Stimulated activated CD4-positive, alpha-beta T cell treated with anti-CD3 and anti-CD28 coated beads, Interleukin-4, amount 100 ng/mL, for 1 hour (primary cell): Measurements from ENCODE around the gene INHBA.

Experiments used
- DNase-seq: peaks from one replicate; pipeline ENCODE4 v3.0.0-alpha.2; 2020

INHBA gene

GRCh38 chr7:41685684-41686083 lies 17.2 kb downstream of the INHBA start:
- no peak for DNase-seq

DNA sequence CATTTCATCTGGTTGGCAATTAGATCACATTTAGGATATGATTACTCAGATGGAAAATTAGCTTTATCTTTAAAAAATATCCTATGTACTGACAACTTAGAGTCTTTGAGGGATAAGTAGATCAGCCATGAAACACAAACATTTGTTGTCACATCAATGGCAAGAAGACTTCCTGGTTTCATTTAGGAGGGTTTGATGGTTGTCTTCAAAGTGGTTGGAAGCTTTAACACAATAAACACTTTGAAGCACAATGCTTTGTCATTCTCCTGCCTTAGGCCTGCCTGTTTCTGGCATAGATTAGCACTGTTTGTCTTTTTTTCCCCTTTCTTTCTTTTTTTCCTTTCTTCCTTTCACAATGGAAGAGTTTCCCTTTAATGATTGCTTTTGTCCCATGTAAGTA lies 20.5 kb downstream of the INHBA start:
- no peak for DNase-seq

DNA sequence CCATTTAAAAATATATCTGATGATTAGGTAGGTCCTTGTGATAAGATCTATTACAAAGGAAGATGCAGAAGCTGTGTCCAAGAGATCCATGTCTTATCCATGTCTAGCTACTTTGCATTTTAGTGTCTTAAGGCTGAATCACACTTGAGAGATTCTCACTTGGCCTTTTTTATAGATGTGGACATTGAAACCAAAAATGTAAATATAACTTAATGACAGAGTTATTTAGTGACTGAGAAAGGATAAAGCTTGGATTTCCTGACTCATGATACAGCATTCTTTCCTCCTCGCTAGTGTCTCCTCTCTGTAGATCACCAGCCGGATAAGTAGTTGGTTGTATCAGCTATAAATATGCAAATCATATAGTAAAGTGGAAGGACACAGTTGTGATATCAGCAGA lies 23.3 kb downstream of the INHBA start:
- no peak for DNase-seq

DNA sequence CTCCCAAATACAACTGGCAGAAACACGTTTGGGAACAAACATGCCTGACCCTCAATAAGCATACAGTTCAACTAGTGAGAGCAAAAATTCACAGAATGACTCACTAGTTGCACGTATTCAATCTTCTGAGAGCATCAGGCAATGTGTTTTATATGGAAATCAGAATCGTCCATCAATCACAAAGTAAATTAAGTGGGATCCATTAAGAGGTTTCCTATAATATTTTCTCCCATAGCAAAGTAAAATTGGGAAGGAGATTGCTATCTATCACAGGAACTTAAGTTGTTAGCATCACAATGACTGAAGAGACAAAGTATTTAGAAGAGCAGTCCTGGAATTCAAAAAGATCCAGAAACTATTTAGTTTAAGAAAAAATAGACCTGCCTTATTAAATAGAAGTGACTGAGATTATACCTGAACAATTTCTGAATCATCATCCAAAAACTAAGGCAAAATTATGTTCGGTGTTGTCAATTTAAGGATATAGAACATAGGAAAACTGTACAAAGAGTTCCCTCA lies 28.3 kb downstream of the INHBA start:
- no peak for DNase-seq

- DNase-seq, result no peak
Measured at GRCh38 chr7:41661596-41661995, 41.3 kb downstream of the INHBA start.

GRCh38 chr7:41659539-41659938 lies 43.4 kb downstream of the INHBA start:
- no peak for DNase-seq

GRCh38 chr7:41656366-41656765 lies 46.5 kb downstream of the INHBA start:
- no peak for DNase-seq

DNA sequence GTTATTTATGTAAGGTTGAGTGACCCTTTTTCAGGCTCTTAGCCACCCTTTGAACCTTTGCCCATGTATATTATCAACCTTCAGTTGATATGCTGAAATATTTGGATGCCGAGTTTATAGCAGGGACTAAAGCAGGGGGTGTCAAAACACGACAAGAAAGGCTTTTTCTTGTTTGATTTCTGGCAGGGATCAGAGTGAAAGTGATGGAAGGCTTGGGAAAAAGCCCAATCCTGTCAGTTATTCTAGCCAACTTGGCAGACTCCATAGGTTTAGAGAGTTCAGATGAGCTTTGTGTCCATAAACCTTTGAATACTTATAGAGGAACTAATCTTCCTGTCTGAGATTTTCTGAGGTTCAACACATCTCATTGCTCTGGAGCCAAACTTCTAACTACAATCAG lies 47.5 kb downstream of the INHBA start:
- no peak for DNase-seq

GRCh38 chr7:41652267-41652666 lies 50.6 kb downstream of the INHBA start:
- DNase-seq, result no peak

DNA sequence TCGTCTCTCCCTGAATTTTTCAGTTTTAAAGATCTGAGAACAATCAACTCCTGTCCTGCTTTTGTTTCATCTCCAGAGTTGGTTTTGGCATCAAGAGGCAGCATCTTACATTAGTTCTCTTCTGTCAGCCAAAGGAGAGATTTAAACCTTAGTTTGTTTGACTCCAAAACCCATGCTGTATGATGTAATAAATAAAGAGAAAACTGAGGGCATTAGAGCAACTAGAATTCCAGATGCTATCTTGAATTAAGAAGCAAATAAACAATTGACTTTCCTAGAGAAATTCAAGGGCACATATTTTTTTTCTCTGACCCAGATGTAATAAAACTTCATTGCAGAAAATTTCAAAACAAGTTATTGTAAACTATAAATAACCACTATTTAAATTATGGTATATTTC lies 54.4 kb downstream of the INHBA start:
- DNase-seq, result no peak

DNA sequence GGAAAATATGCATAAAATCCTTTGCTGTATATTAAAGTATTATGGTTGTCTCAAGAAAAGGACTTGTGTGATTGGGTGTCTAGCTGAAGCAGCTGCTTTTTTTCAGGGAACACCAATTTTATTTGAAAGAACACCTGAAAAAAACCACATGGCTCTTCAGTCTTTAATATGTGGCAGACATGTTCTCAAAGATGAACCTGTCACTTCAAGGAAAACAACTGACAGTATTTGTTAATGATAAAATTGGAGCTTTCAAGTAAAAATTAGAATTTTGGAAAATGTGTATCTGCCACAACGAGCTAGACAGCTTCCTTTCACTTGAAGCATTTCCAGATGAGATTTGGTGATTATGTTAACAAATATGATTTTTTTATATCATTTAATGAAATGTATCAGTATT lies 59.3 kb downstream of the INHBA start:
- no peak for DNase-seq

- no peak for DNase-seq
Measured at GRCh38 chr7:41641665-41642014, 61.2 kb downstream of the INHBA start.

DNA sequence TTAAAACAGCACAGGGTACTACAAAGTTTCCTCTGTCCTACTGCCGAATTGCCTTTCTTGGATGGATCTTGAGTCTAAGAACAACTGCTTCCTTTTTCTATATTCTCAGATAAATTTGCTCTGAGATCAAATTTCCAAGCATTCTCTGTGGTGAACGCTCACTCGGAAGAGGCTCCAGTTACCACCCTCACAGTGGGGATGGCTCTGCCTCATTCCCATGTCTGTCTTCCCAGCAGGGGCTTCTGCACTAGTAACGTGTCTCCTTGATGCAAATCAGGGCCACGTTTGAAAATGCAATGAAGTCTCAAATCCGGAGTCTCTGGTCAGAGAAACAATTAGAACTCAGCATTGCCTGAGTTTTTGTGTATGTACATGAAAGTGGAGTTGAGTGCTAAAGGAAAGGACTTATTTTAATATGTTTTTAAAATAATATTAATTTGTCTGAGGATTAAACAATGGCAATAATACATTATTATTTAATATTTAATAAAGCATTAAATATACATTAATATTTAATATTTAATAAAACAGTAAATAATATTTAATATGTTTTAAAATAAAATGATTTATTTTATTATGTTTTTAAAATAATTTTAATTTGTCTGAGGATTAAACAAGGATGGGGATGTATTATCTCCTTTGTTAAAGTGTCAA lies 61.8 kb downstream of the INHBA start:
- no peak for DNase-seq

- DNase-seq, result no peak
Measured at GRCh38 chr7:41640487-41640886, 62.4 kb downstream of the INHBA start.

GRCh38 chr7:41637049-41637448 lies 65.8 kb downstream of the INHBA start:
- no peak for DNase-seq
